ENCODE measurements around the gene SNX32. TPM values are rescaled to one million over a fixed set of nuclear protein-coding genes. Genes with fewer than 3 reads are reported as not detected.

Gene SNX32
- total RNA-seq, 1 experiment from 2014 or later = not detected

GRCh38 chr11:65851811-65852507 is 18.2 kb downstream of the SNX32 start:
- CTCF ChIA-PET = interaction anchor here (1.2 to 1.7 kb wide), 3 partner anchors 8 to 33 kb away, joined by 3 to 15 read pairs (median 3); partner anchors contain the start of gene MUS81
- H3K4me3 ChIP-seq (replicated peaks in 1 of 2; ENCODE audit: low read depth in 1 of 2, low read length in 2 of 2) = no peak overlapping the region
- no peaks in the 10 kb centered on the region for H3K9me2 ChIP-seq (ENCODE audit: insufficient read depth)
- TF ChIP-seq SP1 (IDR thresholded peaks at IDR 0.05; ENCODE audit: low read depth) = no peak
- no peak for DNase-seq (ENCODE audit: low read depth, low spot score)
- H2AFZ ChIP-seq (ENCODE audit: low read depth, low read length, poor library complexity, severe bottlenecking) = no peak overlapping the region
- H3K27me3 ChIP-seq (ENCODE audit: insufficient read depth, low read length) = no peaks in the 10 kb centered on the region
- no peak overlapping the region for H3K4me2 ChIP-seq (ENCODE audit: low read length)
- no peak overlapping the region for H3K9ac ChIP-seq (ENCODE audit: low read length)
- no TSS peak for BruUV-seq (replicated peaks)
- ATAC-seq = peak; percentile 13
- intact Hi-C loops (cut with micrococcal nuclease) = no loop called here
- peaks cover 7 to 14% of the 10 kb centered on the region in 2 experiments; a peak in 3 of 4 replicates for H3K4me1 ChIP-seq (ENCODE audit: control insufficient read depth in 1 of 2, insufficient read depth in 2 of 2, low read length in 2 of 2)
- H3K36me3 ChIP-seq (ENCODE audit: control insufficient read depth in 1 of 2, insufficient read depth in 2 of 2, low read length in 2 of 2) = peaks cover 31 to 54% of the 10 kb centered on the region in 2 experiments
- H4K20me1 ChIP-seq (ENCODE audit: insufficient read depth) = peaks cover 15% of the 10 kb centered on the region; the same call in 1 of the 2 replicates
- no peak overlapping the region for H3K27ac ChIP-seq (ENCODE audit: low read depth, low read length)
- H3K79me2 ChIP-seq (ENCODE audit: insufficient read depth, low read length) = peaks cover 32% of the 10 kb centered on the region
- no peaks in the 10 kb centered on the region; a peak in 1 of 4 replicates for H3K9me3 ChIP-seq (ENCODE audit: control insufficient read depth in 1 of 2, insufficient read depth in 1 of 2, low read depth in 1 of 2, low read length in 2 of 2)
- RAD21 ChIA-PET (ENCODE audit: low non-redundant PET in 1 of 2, low total read pairs in 2 of 2, uncharacterized antibody in 2 of 2, unreplicated experiment in 2 of 2) = no interaction called here
- POLR2A ChIA-PET = interaction anchor here (1.7 kb wide), 1 partner anchor 8 kb away, joined by 8 read pairs; the partner anchor contains the start of gene MUS81

- no TSS peak for BruUV-seq (replicated peaks)
- Histone ChIP-seq H3K79me2 (ENCODE audit: insufficient read depth, low read length) (peaks cover 39% of the 10 kb centered on the region), H3K27me3 (ENCODE audit: insufficient read depth, low read length) (no peaks in the 10 kb centered on the region), H3K27ac (ENCODE audit: low read depth, low read length) (no peak overlapping the region), H3K36me3 (ENCODE audit: control insufficient read depth in 1 of 2, insufficient read depth in 2 of 2, low read length in 2 of 2) (peaks cover 31 to 56% of the 10 kb centered on the region in 2 experiments), H2AFZ (ENCODE audit: low read depth, low read length, poor library complexity, severe bottlenecking) (no peak overlapping the region), H3K9me3 (ENCODE audit: control insufficient read depth in 1 of 2, insufficient read depth in 1 of 2, low read depth in 1 of 2, low read length in 2 of 2) (no peaks in the 10 kb centered on the region; a peak in 1 of 4 replicates), H3K4me2 (ENCODE audit: low read length) (no peak overlapping the region), H4K20me1 (ENCODE audit: insufficient read depth) (peaks cover 15% of the 10 kb centered on the region; the same call in 1 of the 2 replicates), H3K4me1 (ENCODE audit: control insufficient read depth in 1 of 2, insufficient read depth in 2 of 2, low read length in 2 of 2) (peaks cover 7 to 14% of the 10 kb centered on the region in 2 experiments; a peak in 3 of 4 replicates), H3K9ac (ENCODE audit: low read length) (no peak overlapping the region), H3K4me3 (replicated peaks in 1 of 2; ENCODE audit: low read depth in 1 of 2, low read length in 2 of 2) (no peak overlapping the region), H3K9me2 (ENCODE audit: insufficient read depth) (no peaks in the 10 kb centered on the region)
- RAD21 ChIA-PET (ENCODE audit: low non-redundant PET in 1 of 2, low total read pairs in 2 of 2, uncharacterized antibody in 2 of 2, unreplicated experiment in 2 of 2) = no interaction called here
- CTCF ChIA-PET = no interaction called here
- no peak for DNase-seq (ENCODE audit: low read depth, low spot score)
- no peak for ATAC-seq
- intact Hi-C loops (cut with micrococcal nuclease) = no loop called here
- POLR2A ChIA-PET = interaction anchor here (0.7 to 1.7 kb wide), 4 partner anchors 7 to 140 kb away, joined by 3 to 8 read pairs (median 5); partner anchors contain the start of genes FIBP, KAT5 and MUS81
- TF ChIP-seq YY1 (IDR thresholded peaks at IDR 0.05; ENCODE audit: extremely low read depth, insufficient replicate concordance, low read depth, low read length) (no peak), ZBTB33 (IDR thresholded peaks at IDR 0.05; ENCODE audit: extremely low read depth, insufficient replicate concordance, low read length) (no peak), TCF7L2 (IDR thresholded peaks at IDR 0.05; ENCODE audit: borderline replicate concordance, extremely low read depth, insufficient read depth, insufficient read length) (no peak), REST (IDR thresholded peaks at IDR 0.05; ENCODE audit: low read depth) (no peak), POLR2A (IDR thresholded peaks at IDR 0.05; ENCODE audit: borderline replicate concordance, extremely low read depth, insufficient read depth, insufficient read length) (no peak), SIN3A (IDR thresholded peaks at IDR 0.05; ENCODE audit: low read depth) (no peak), ZNF274 (IDR thresholded peaks at IDR 0.05; ENCODE audit: low read depth, low read length) (no peak), EZH2 (IDR thresholded peaks at IDR 0.05) (no peak), CBX3 (IDR thresholded peaks at IDR 0.05; ENCODE audit: low read depth) (no peak), ATF3 (IDR thresholded peaks at IDR 0.05) (no peak)
Measured at GRCh38 chr11:65852508-65853245, 18.9 kb downstream of the SNX32 start.

All from HCT116 (cell line).